H9 (cell line): ENCODE results near the gene GRAMD1B. TPM values are rescaled to one million over a fixed set of nuclear protein-coding genes. Genes with fewer than 3 reads are reported as not detected.

ENCODE experiments used
- DNase-seq: peaks from one replicate; pipeline ENCODE4 v3.0.0-alpha.2; 2017
- H2AFZ ChIP-seq: one replicate; pipeline ENCODE4 v1.6.1; 2013; ENCODE audit warnings: mild to moderate bottlenecking, low read length, control low read depth, moderate library complexity
- H2AK5ac ChIP-seq: 2 replicates; pipeline ENCODE4 v1.6.1; 2013; ENCODE audit warnings: low read length, control low read depth, mixed read lengths; ENCODE audit not compliant: insufficient read length
- H2BK120ac ChIP-seq: one replicate; pipeline ENCODE4 v1.6.1; 2013; ENCODE audit warnings: low read depth, mild to moderate bottlenecking, low read length, control low read depth, inconsistent platforms; ENCODE audit not compliant: poor library complexity, severe bottlenecking
- H2BK12ac ChIP-seq: 2 replicates; pipeline ENCODE4 v1.6.1; 2013; ENCODE audit warnings: low read length, control low read depth, mixed read lengths, low read depth; ENCODE audit not compliant: insufficient read length
- H2BK15ac ChIP-seq: 2 replicates; pipeline ENCODE4 v1.6.1; 2013; ENCODE audit warnings: low read depth, low read length, control low read depth
- H2BK20ac ChIP-seq: one replicate; pipeline ENCODE4 v1.6.1; 2013; ENCODE audit warnings: low read depth, mild to moderate bottlenecking, low read length, control low read depth, inconsistent platforms; ENCODE audit not compliant: poor library complexity, severe bottlenecking
- H2BK5ac ChIP-seq: 2 replicates; pipeline ENCODE4 v1.6.1; 2013; ENCODE audit warnings: low read length, control low read depth, mixed read lengths; ENCODE audit not compliant: insufficient read length
- H3K14ac ChIP-seq: 2 replicates; pipeline ENCODE4 v1.6.1; 2013; ENCODE audit warnings: low read length, control low read depth; ENCODE audit not compliant: insufficient read depth
- H3K18ac ChIP-seq: 2 replicates; pipeline ENCODE4 v1.6.1; 2013; ENCODE audit warnings: low read depth, mild to moderate bottlenecking, mixed read lengths, low read length, control low read depth; ENCODE audit not compliant: insufficient read length
- H3K23ac ChIP-seq: 2 replicates; pipeline ENCODE4 v1.6.1; 2013; ENCODE audit warnings: low read length, control low read depth, mixed read lengths, low read depth; ENCODE audit not compliant: insufficient read length
- H3K23me2 ChIP-seq: 2 replicates; pipeline ENCODE4 v1.6.1; 2013; ENCODE audit warnings: low read depth, mild to moderate bottlenecking, mixed read lengths, low read length, control low read depth; ENCODE audit not compliant: insufficient read length, poor library complexity, severe bottlenecking
- H3K27ac ChIP-seq: 2 replicates; pipeline ENCODE4 v1.5.1; 2013; ENCODE audit warnings: low read length, control low read depth, mixed read lengths, low read depth; ENCODE audit not compliant: insufficient read length
- H3K27me3 ChIP-seq: 2 replicates; pipeline ENCODE4 v1.6.1; 2013; ENCODE audit warnings: low read length, control low read depth, inconsistent platforms; ENCODE audit not compliant: insufficient read depth
- H3K4ac ChIP-seq: 2 replicates; pipeline ENCODE4 v1.6.1; 2013; ENCODE audit warnings: low read depth, mild to moderate bottlenecking, control low read depth, inconsistent platforms, low read length, moderate library complexity
- H3K4me1 ChIP-seq: 2 replicates; pipeline ENCODE4 v1.6.1; 2013; ENCODE audit warnings: low read length, control low read depth, inconsistent platforms; ENCODE audit not compliant: insufficient read depth
- H3K4me2 ChIP-seq: 2 replicates; pipeline ENCODE4 v1.6.1; 2013; ENCODE audit warnings: low read length, control low read depth, mixed read lengths; ENCODE audit not compliant: insufficient read length, insufficient read depth
- H3K56ac ChIP-seq: 2 replicates; pipeline ENCODE4 v1.6.1; 2013; ENCODE audit warnings: low read depth, mild to moderate bottlenecking, mixed read lengths, low read length, control low read depth; ENCODE audit not compliant: insufficient read length
- H3K79me1 ChIP-seq: 2 replicates; pipeline ENCODE4 v1.6.1; 2013; ENCODE audit warnings: low read depth, mild to moderate bottlenecking, moderate library complexity, low read length, control low read depth, inconsistent platforms; ENCODE audit not compliant: insufficient read depth, poor library complexity, severe bottlenecking
- H3K79me2 ChIP-seq: 2 replicates; pipeline ENCODE4 v1.6.1; 2013; ENCODE audit warnings: low read length, control low read depth, inconsistent platforms; ENCODE audit not compliant: insufficient read depth
- H3K9ac ChIP-seq: 2 replicates; pipeline ENCODE4 v1.6.1; 2013; ENCODE audit warnings: low read length, control low read depth, mixed read lengths; ENCODE audit not compliant: insufficient read length; ENCODE audit errors: extremely low read depth
- H3K9me3 ChIP-seq: one replicate; pipeline ENCODE4 v1.6.1; 2013; ENCODE audit warnings: low read depth, low read length, inconsistent platforms; ENCODE audit not compliant: control insufficient read depth
- H3T11ph ChIP-seq: one replicate; pipeline ENCODE4 v1.6.1; 2013; ENCODE audit warnings: mild to moderate bottlenecking, low read length, control low read depth, inconsistent platforms
- H4K20me1 ChIP-seq: one replicate; pipeline ENCODE4 v1.6.1; 2013; ENCODE audit not compliant: control insufficient read depth, insufficient read length, insufficient read depth
- H4K5ac ChIP-seq: 2 replicates; pipeline ENCODE4 v1.6.1; 2013; ENCODE audit warnings: low read depth, mild to moderate bottlenecking, mixed read lengths, low read length, control low read depth; ENCODE audit not compliant: insufficient read length
- H4K8ac ChIP-seq: replicated peaks from 2 replicates; pipeline ENCODE4 v1.6.1; 2013; ENCODE audit warnings: low read length, control low read depth, mixed read lengths, low read depth; ENCODE audit not compliant: insufficient read length
- H4K91ac ChIP-seq: 2 replicates; pipeline ENCODE4 v1.6.1; 2013; ENCODE audit warnings: low read depth, mild to moderate bottlenecking, moderate library complexity, mixed read lengths, low read length, control low read depth; ENCODE audit not compliant: insufficient read length
- H3K27ac Mint-ChIP-seq, 3 experiments: 2 replicates in 2 of 3; 3 replicates in 1 of 3; pipeline ENCODE4 v1.8.0; 2020 to 2021; ENCODE audit warnings: mixed read lengths in 3 of 3, mild to moderate bottlenecking in 1 of 3, moderate library complexity in 1 of 3
- H3K27me3 Mint-ChIP-seq: 2 replicates; pipeline ENCODE4 v1.8.0; 2021; ENCODE audit warnings: low read depth, mild to moderate bottlenecking, moderate library complexity, mixed read lengths
- H3K36me3 Mint-ChIP-seq, 3 experiments: 2 replicates in 2 of 3; 3 replicates in 1 of 3; pipeline ENCODE4 v1.8.0; 2020 to 2021; ENCODE audit warnings: low read depth in 3 of 3, mixed read lengths in 3 of 3; ENCODE audit not compliant: insufficient read depth in 1 of 3
- H3K4me1 Mint-ChIP-seq, 2 experiments: 2 replicates each; pipeline ENCODE4 v1.8.0; 2020; ENCODE audit warnings: mixed read lengths in 2 of 2
- H3K4me3 Mint-ChIP-seq, 2 experiments: 2 replicates in 1 of 2; 3 replicates in 1 of 2; pipeline ENCODE4 v1.8.0; 2020 to 2021; ENCODE audit warnings: mild to moderate bottlenecking in 2 of 2, mixed read lengths in 2 of 2, moderate library complexity in 1 of 2
- H3K9me3 Mint-ChIP-seq, 2 experiments: 2 replicates in 1 of 2; 3 replicates in 1 of 2; pipeline ENCODE4 v1.8.0; 2020; ENCODE audit warnings: mild to moderate bottlenecking in 2 of 2, mixed read lengths in 2 of 2, moderate library complexity in 1 of 2
- CTCF ChIP-seq: fragments of 200-600 bp; sonication (generic); conservative IDR thresholded peaks from 3 replicates; pipeline ENCODE4 v1.8.0; 2021; ENCODE audit warnings: antibody characterized with exemption, mild to moderate bottlenecking
- WGBS: extraction: QIAGEN DNeasy Blood & Tissue Kit; methylation state at CpG from one replicate; pipeline ENCODE4 v1.1.7; 2013; ENCODE audit warnings: missing lambda C conversion rate, low lambda C conversion rate, mixed read lengths; ENCODE audit not compliant: insufficient read length; ENCODE audit errors: extremely low coverage; 5-methylcytosine and 5-hydroxymethylcytosine counted together
- total RNA-seq: library from RNA; stranded (reverse); gene quantifications from 2 replicates; pipeline ENCODE4 v1.2.1, GENCODE V29; 2021

The GRAMD1B gene
- total RNA-seq, 1 experiment from 2014 or later, result 25.9 TPM

DNA sequence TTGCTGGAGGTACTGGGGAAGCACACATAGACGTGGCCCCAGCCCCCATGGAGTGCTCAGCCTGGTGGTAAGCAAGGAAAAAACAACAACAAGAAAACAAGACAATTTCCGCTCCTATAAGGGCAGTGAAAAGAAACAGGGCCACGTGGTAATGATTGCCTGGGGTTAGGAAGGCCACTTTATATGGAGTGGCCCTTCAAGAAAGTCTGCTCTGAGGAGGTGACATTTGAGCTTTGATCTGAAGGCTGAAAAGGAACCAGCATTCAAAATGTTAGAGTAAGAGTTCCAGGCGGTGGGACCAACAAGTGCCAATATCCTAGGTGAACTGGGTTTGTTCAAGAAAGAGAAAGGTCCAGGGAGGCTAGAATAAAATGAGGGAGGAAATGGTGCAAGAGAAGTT is 136.8 kb downstream of the GRAMD1B start:
- Mint-ChIP-seq H3K36me3 (no peaks in the 10 kb centered on the region; a peak in 1 of 7 replicates), H3K9me3 (no peaks in the 10 kb centered on the region), H3K4me1 (peaks cover 47 to 66% of the 10 kb centered on the region in 2 experiments), H3K27me3 (no peaks in the 10 kb centered on the region), H3K27ac (0 out of 7 replicates have a peak overlapping the region, but pooled peaks of 1 of the 3 experiments have one; percentile 5), H3K4me3 (no peak overlapping the region)
- no CpG with 5 or more reads among the region's 4 CpGs for WGBS
- Histone ChIP-seq H3K23ac (no peak overlapping the region), H2BK15ac (no peak overlapping the region), H3K4ac (no peak overlapping the region), H3K18ac (no peak overlapping the region), H2AFZ (no peak overlapping the region), H3K9me3 (no peaks in the 10 kb centered on the region), H3K4me2 (no peak overlapping the region), H4K91ac (no peak overlapping the region), H3K4me1 (peaks cover 9% of the 10 kb centered on the region), H3K14ac (no peak overlapping the region), H3K79me1 (no peaks in the 10 kb centered on the region), H3K79me2 (no peaks in the 10 kb centered on the region), H3T11ph (no peak overlapping the region), H3K23me2 (no peaks in the 10 kb centered on the region), H2BK120ac (no peak overlapping the region), H2AK5ac (no peak overlapping the region), H4K20me1 (peaks cover 2% of the 10 kb centered on the region), H3K27me3 (no peaks in the 10 kb centered on the region), H4K8ac (no peak overlapping the region), H2BK5ac (no peak overlapping the region), H2BK12ac (no peak overlapping the region), H4K5ac (no peak overlapping the region), H3K9ac (no peak overlapping the region), H3K56ac (no peak overlapping the region), H3K27ac (no peak overlapping the region), H2BK20ac (no peak overlapping the region)
- no peak for TF ChIP-seq CTCF
- no peak for DNase-seq
